Esophagus squamous epithelium (tissue), 5 donors: ENCODE data around the gene DYNC1I1. TPM values are rescaled to one million over a fixed set of nuclear protein-coding genes. Genes with fewer than 3 reads are reported as not detected.

Experiments used
- DNase-seq: peaks from one replicate; lab custom pipeline; 2025; lab: John Stamatoyannopoulos, UW
- H3K27ac ChIP-seq, 4 donors: fragments of 200-600 bp; sonication (generic); one replicate each; pipeline ENCODE4 v1.5.1; 2016 to 2019; ENCODE audit warnings: mild to moderate bottlenecking in 1 of 4
- H3K27me3 ChIP-seq, 4 donors: fragments of 200-600 bp; sonication (generic); 1 replicate in 3 of 4; 2 replicates in 1 of 4; pipeline versions ENCODE4 v1.5.1 to v1.6.0; 2017 to 2021; ENCODE audit warnings: antibody characterized with exemption in 1 of 4
- H3K36me3 ChIP-seq, 3 donors: fragments of 200-600 bp; sonication (generic); one replicate each; pipeline ENCODE4 v1.5.1; 2016 to 2019
- H3K4me1 ChIP-seq, 3 donors: fragments of 200-600 bp; sonication (generic); one replicate each; pipeline ENCODE4 v1.5.1; 2017 to 2019
- H3K4me3 ChIP-seq, 4 donors: fragments of 200-600 bp; sonication (generic); 1 replicate in 3 of 4; 2 replicates in 1 of 4; pipeline ENCODE4 v1.5.1; 2016 to 2019; ENCODE audit warnings: mild to moderate bottlenecking in 2 of 4, moderate library complexity in 1 of 4
- H3K9me3 ChIP-seq, 3 donors: fragments of 200-600 bp; sonication (generic); one replicate each; pipeline ENCODE4 v1.5.1; 2016 to 2019
- CTCF ChIP-seq, 6 experiments: fragments of 450-650 bp in 4 of 6; fragments of 200-600 bp in 2 of 6; sonication (generic) in 2 of 6; IDR thresholded peaks; one replicate each; pipeline ENCODE4 v1.5.1; 2016 to 2019; ENCODE audit warnings: antibody characterized with exemption in 6 of 6, mild to moderate bottlenecking in 4 of 6, moderate library complexity in 4 of 6
- POLR2A ChIP-seq, 4 donors: fragments of 450-650 bp; IDR thresholded peaks; one replicate each; pipeline ENCODE4 v1.6.1; 2017; ENCODE audit warnings: antibody characterized with exemption in 4 of 4, mild to moderate bottlenecking in 4 of 4, moderate library complexity in 3 of 4
- WGBS, 2 donors: methylation state at CpG; one replicate each; pipeline ENCODE4 v1.1.5; 2018; 5-methylcytosine and 5-hydroxymethylcytosine counted together
- intact Hi-C: fragments of 100-400 bp; cut with DNase I; formaldehyde crosslinking; loops from one replicate; pipeline ENCODE4 v1.15.0; 2022
- total RNA-seq, 4 donors: library from RNA; depleted of rRNA; stranded (reverse); fragments of >200 nt; gene quantifications; one replicate each; pipeline ENCODE4 v1.1.0, GENCODE V29; 2016
- donor health status: DM: yes; HTN: yes; CAD: no.

Gene DYNC1I1
- total RNA-seq, 4 donors from 2014 or later = 2.0 to 8.0 (median 2.4) TPM

- no peak for DNase-seq
- Histone ChIP-seq H3K9me3 (no peaks in the 10 kb centered on the region), H3K36me3 (no peaks in the 10 kb centered on the region), H3K4me1 (no peaks in the 10 kb centered on the region), H3K4me3 (no peak overlapping the region), H3K27me3 (no peaks in the 10 kb centered on the region), H3K27ac (no peak overlapping the region)
- no peak for TF ChIP-seq POLR2A (IDR thresholded peaks at IDR 0.05)
- no peak for TF ChIP-seq CTCF (IDR thresholded peaks at IDR 0.05)
- intact Hi-C loops = no loop called here
- 79 to 80% methylated on average over 5 of the region's 5 CpGs for WGBS, 2 donors
Measured at GRCh38 chr7:95824616-95825015, 52.3 kb downstream of the DYNC1I1 start.

- WGBS, 2 donors = 57 to 61% methylated on average over 4 of the region's 4 CpGs
- Histone ChIP-seq H3K27me3 (no peaks in the 10 kb centered on the region), H3K4me1 (no peaks in the 10 kb centered on the region)
Measured at GRCh38 chr7:95828824-95829790, 56.8 kb downstream of the DYNC1I1 start.

DNA sequence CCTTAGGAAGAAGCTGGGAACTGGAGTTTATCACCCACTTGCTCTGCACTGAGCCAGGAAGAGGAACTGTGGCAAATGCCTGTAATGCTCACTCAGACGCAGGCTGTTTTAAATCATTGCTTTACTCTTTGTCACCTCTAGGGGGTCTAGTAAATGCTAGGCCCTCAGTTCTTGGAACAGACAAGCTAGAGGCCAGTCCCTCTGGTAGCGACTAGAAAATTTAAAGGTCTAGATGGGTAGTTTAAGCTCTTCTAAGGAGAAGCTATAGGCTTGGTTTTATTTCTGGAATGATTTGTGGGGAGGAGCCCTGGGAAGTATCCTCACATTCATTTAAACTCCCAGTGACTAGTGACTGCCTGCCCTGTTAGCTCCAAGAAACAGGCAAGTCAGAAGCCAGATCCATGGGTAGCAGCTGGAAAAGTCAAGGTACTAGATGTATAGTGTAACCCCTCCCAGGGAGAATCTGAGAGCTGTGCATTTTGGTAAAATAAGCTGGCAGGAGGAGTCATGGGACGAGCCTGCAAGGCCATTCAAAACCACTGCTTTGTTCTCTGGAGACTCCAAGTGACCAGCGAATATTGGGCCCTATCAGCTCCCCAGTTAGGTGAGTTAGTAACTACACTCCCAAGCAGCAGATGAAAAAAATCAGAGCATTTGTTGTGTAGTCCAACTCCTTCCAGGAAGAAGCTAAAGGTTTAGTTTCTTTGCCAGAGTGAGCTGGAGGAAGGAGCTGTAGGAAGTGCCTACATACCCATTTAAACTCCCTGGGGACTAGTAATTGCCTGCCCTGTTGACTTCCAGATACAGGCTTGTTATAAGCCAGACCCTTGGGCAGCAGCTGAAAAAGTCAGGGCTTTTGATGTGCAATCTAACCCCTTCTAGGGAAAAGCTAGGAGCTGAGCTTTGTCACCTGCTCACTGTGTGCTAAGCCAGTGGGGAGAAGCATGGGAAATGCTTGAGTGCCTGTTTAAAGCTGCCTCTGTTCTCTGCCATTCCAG lies 68.9 kb downstream of the DYNC1I1 start:
- Histone ChIP-seq H3K27ac (no peak overlapping the region), H3K9me3 (no peaks in the 10 kb centered on the region), H3K4me3 (no peak overlapping the region), H3K27me3 (no peaks in the 10 kb centered on the region), H3K4me1 (no peaks in the 10 kb centered on the region), H3K36me3 (no peaks in the 10 kb centered on the region)
- no peak for DNase-seq
- intact Hi-C loops = no loop called here
- 71 to 77% methylated on average over 4 of the region's 4 CpGs for WGBS, 2 donors
- TF ChIP-seq POLR2A (IDR thresholded peaks at IDR 0.05) = no peak
- no peak for TF ChIP-seq CTCF (IDR thresholded peaks at IDR 0.05)

More at GRCh38 chr7:95828824-95829790, 56.8 kb downstream of the DYNC1I1 start:
- TF ChIP-seq CTCF (IDR thresholded peaks at IDR 0.05) (no peak), POLR2A (IDR thresholded peaks at IDR 0.05) (no peak)
- Histone ChIP-seq H3K27ac (no peak overlapping the region), H3K9me3 (no peaks in the 10 kb centered on the region), H3K4me3 (no peak overlapping the region), H3K36me3 (no peaks in the 10 kb centered on the region)
- intact Hi-C loops = no loop called here
- no peak for DNase-seq

GRCh38 chr7:95843286-95843685 lies 70.9 kb downstream of the DYNC1I1 start:
- Histone ChIP-seq H3K27ac (no peak overlapping the region), H3K36me3 (no peaks in the 10 kb centered on the region), H3K4me3 (no peak overlapping the region), H3K4me1 (no peaks in the 10 kb centered on the region), H3K9me3 (no peaks in the 10 kb centered on the region), H3K27me3 (no peaks in the 10 kb centered on the region)
- TF ChIP-seq POLR2A (IDR thresholded peaks at IDR 0.05) (no peak), CTCF (IDR thresholded peaks at IDR 0.05) (no peak)
- intact Hi-C loops = no loop called here
- no peak for DNase-seq
- 40 to 57% methylated on average over 2 of the region's 2 CpGs for WGBS, 2 donors
